Pancreas (tissue), 10 donors: ENCODE data around the gene DPT. TPM values are rescaled to one million over a fixed set of nuclear protein-coding genes. Genes with fewer than 3 reads are reported as not detected.

Source experiments
- ATAC-seq, 4 donors: fragments of 200-7000 bp; cut with Tn5 transposase; one replicate each; pipeline versions ENCODE4 v1.8.0 to v1.9.1; 2020; ENCODE audit warnings: mild to moderate bottlenecking in 4 of 4, moderate library complexity in 4 of 4
- DNase-seq, 6 donors: peaks; one replicate each; pipeline ENCODE4 v3.0.0-alpha.2; 2020
- FAIRE-seq: peaks from 2 replicates; lab custom pipeline; 2012; peaks lifted over from hg19 to GRCh38; lab: Jason Lieb, UNC
- H3K27ac ChIP-seq, 4 donors: fragments of 200-600 bp; sonication (generic); 1 replicate in 3 of 4; 2 replicates in 1 of 4; pipeline versions ENCODE4 v1.5.0 to v1.8.0; 2020
- H3K27me3 ChIP-seq, 4 donors: fragments of 200-600 bp; one replicate each; pipeline ENCODE4 v1.8.0; 2021
- H3K36me3 ChIP-seq, 3 donors: fragments of 200-600 bp; sonication (generic) in 1 of 3; one replicate each; pipeline versions ENCODE4 v1.5.0 to v1.8.0; 2020 to 2021
- H3K4me1 ChIP-seq, 3 donors: fragments of 200-600 bp; one replicate each; pipeline ENCODE4 v1.8.0; 2021
- H3K4me3 ChIP-seq, 4 donors: fragments of 200-600 bp; sonication (generic) in 2 of 4; one replicate each; pipeline versions ENCODE4 v1.5.0 to v1.8.0; 2020 to 2021
- H3K9me3 ChIP-seq, 4 donors: fragments of 200-600 bp; one replicate each; pipeline ENCODE4 v1.8.0; 2021
- CTCF ChIP-seq, 4 donors: fragments of 200-600 bp; sonication (generic) in 3 of 4; IDR thresholded peaks; one replicate each; pipeline versions ENCODE4 v1.5.0 to v1.8.0; 2021; ENCODE audit warnings: antibody characterized with exemption in 4 of 4
- WGBS, 2 donors: extraction: QIAGEN DNeasy Blood & Tissue Kit; methylation state at CpG; one replicate each; pipeline ENCODE4 v1.1.7; 2013; 5-methylcytosine and 5-hydroxymethylcytosine counted together
- intact Hi-C, 3 donors: fragments of 100-400 bp; cut with DNase I; formaldehyde crosslinking; loops; one replicate each; pipeline versions ENCODE4 v1.11.1 to v1.14.2; 2022
- polyA plus RNA-seq, 2 donors: library from polyadenylated mRNA; stranded (reverse); fragments of 200-250 nt; gene quantifications; one replicate each; pipeline ENCODE4 v1.2.3, GENCODE V29; 2013
- total RNA-seq, 6 donors: library from RNA; stranded (reverse); fragmentation: NEBNext Ultra II Directional in 4 of 6; extraction: Animal tissue kit (Norgen Biotek cat#: 25700) in 4 of 6; gene quantifications; one replicate each; pipeline versions ENCODE4 v1.2.1 to v1.2.4, GENCODE V29; 2021 to 2023
- donor health status: healthy with polysubstance abuse.
- donor health status: DM: no; HTN: no; CAD: no; lungs with moderate emphysema.
- donor health status: DM: no; HTN: no; CAD: no.
- donor health status: control.
- donor health status: control.
- donor health status: Bipolar disorder and iron deficiency.
- donor health status: DM: yes; HTN: yes; CAD: no.
- donor health status: DM: no; HTN: no; CAD: no.
- donor health status: DM: no; HTN: no; CAD: no.
- donor health status: DM: yes; HTN: yes; CAD: no.

The DPT gene
- total and polyA plus RNA-seq, 8 donors = 3.4 to 16.2 (median 7.5) TPM

GRCh38 chr1:168709405-168710363 lies 19.3 kb downstream of the DPT start:
- peak overlapping the region; percentile 40 to 71 (median 64) for H3K27ac ChIP-seq
- FAIRE-seq (peak; percentile 47), ATAC-seq (peak; percentile 64 to 78 (median 70)), DNase-seq (peak in 2 of 6 donors; percentile 28 to 51)
- no peak overlapping the region for H3K4me3 ChIP-seq
- no peaks in the 10 kb centered on the region for H3K36me3 ChIP-seq
- no peaks in the 10 kb centered on the region for H3K9me3 ChIP-seq
- peaks cover 0 to 14% (median 10%) of the 10 kb centered on the region in 3 donors for H3K4me1 ChIP-seq
- no peak for TF ChIP-seq CTCF (IDR thresholded peaks at IDR 0.05)
- 55 to 63% methylated on average over 9 of the region's 9 CpGs for WGBS, 2 donors
- intact Hi-C loops = no loop called here
- no peaks in the 10 kb centered on the region for H3K27me3 ChIP-seq

- DNase-seq = no peak
- H3K27ac ChIP-seq = peak overlapping the region; percentile 40 to 71 (median 64)
- no peaks in the 10 kb centered on the region for H3K27me3 ChIP-seq
- H3K9me3 ChIP-seq = no peaks in the 10 kb centered on the region
- no peak for TF ChIP-seq CTCF (IDR thresholded peaks at IDR 0.05)
- H3K4me1 ChIP-seq = peaks cover 0 to 14% (median 10%) of the 10 kb centered on the region in 3 donors
- no peak overlapping the region for H3K4me3 ChIP-seq
- no peaks in the 10 kb centered on the region for H3K36me3 ChIP-seq
- intact Hi-C loops = no loop called here
- 64 to 65% methylated on average over 1 of the region's 1 CpG for WGBS, 2 donors
- no peak for FAIRE-seq
- ATAC-seq = peak; percentile 36 to 67 (median 57)
Observed at GRCh38 chr1:168708698-168709404, 20.2 kb downstream of the DPT start.

GRCh38 chr1:168706391-168706992 lies 22.5 kb downstream of the DPT start:
- Histone ChIP-seq H3K27ac (peak overlapping the region in 3 of 4 donors; percentile 4 to 56 (median 50)), H3K36me3 (no peaks in the 10 kb centered on the region), H3K9me3 (no peaks in the 10 kb centered on the region), H3K27me3 (no peaks in the 10 kb centered on the region), H3K4me1 (peaks cover 0 to 18% (median 10%) of the 10 kb centered on the region in 3 donors), H3K4me3 (no peak overlapping the region)
- DNase-seq (no peak), FAIRE-seq (no peak), ATAC-seq (peak in 2 of 4 donors; percentile 26 to 52)
- 53 to 56% methylated on average over 3 of the region's 3 CpGs for WGBS, 2 donors
- intact Hi-C loops = no loop called here
- no peak for TF ChIP-seq CTCF (IDR thresholded peaks at IDR 0.05)

- no peaks in the 10 kb centered on the region for H3K9me3 ChIP-seq
- 33 to 38% methylated on average over 3 of the region's 3 CpGs for WGBS, 2 donors
- H3K4me1 ChIP-seq = peaks cover 4 to 28% (median 16%) of the 10 kb centered on the region in 3 donors
- FAIRE-seq (no peak), ATAC-seq (peak; percentile 64 to 95 (median 90)), DNase-seq (peak in 2 of 6 donors; percentile 32 to 43)
- TF ChIP-seq CTCF (IDR thresholded peaks at IDR 0.05) = no peak
- no peaks in the 10 kb centered on the region for H3K36me3 ChIP-seq
- H3K4me3 ChIP-seq = no peak overlapping the region
- peak overlapping the region in 2 of 4 donors; percentile 43 to 67 for H3K27ac ChIP-seq
- intact Hi-C loops = no loop called here
- no peaks in the 10 kb centered on the region for H3K27me3 ChIP-seq
Observed at GRCh38 chr1:168700575-168701268, 28.3 kb downstream of the DPT start.
